ENCODE data around the gene AFM. TPM values are rescaled to one million over a fixed set of nuclear protein-coding genes. Genes with fewer than 3 reads are reported as not detected.

AFM gene, protein sequence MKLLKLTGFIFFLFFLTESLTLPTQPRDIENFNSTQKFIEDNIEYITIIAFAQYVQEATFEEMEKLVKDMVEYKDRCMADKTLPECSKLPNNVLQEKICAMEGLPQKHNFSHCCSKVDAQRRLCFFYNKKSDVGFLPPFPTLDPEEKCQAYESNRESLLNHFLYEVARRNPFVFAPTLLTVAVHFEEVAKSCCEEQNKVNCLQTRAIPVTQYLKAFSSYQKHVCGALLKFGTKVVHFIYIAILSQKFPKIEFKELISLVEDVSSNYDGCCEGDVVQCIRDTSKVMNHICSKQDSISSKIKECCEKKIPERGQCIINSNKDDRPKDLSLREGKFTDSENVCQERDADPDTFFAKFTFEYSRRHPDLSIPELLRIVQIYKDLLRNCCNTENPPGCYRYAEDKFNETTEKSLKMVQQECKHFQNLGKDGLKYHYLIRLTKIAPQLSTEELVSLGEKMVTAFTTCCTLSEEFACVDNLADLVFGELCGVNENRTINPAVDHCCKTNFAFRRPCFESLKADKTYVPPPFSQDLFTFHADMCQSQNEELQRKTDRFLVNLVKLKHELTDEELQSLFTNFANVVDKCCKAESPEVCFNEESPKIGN
- total RNA-seq (2021; ENCODE audit: unreplicated experiment) (not detected), Bru-seq, nascent RNA (not detected), BruChase-seq, experiment 1, labeled RNA remaining after a 6-hour chase (not detected), BruChase-seq, experiment 2, labeled RNA remaining after a 2-hour chase (not detected)
- polyA plus RNA-seq (2012): not detected in 2 replicates
- long read RNA-seq: 0 reads

DNA sequence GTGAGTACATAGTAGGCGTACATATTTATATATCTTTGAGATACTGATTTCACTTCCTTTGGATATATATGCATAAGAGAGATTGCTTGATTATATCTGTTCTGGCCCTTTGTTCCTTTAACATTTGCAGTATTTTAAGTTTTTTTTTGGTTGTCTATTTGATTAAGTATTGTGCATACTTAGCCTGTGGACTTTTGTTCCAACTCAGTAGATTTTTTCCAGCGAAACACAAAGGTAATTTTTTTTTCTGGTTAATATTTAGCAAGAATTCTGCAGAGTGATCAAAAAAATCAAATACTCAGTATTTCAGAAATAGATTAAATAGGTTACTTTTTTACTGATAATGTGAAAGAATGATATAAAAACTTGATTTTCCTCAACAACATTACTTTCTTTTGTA, at the start of gene AFM:
Gene AFM (plus strand): TSS at position 388 of the 400 bp plus-strand sequence. CDS start 31 bp downstream, outside the sequence.
- no peak within 1 kb of the TSS for H3K27ac ChIP-seq (ENCODE audit: low read depth, low read length)

More for the DNA sequence above, at the start of gene AFM:
- TF ChIP-seq TCF7L2 (IDR thresholded peaks at IDR 0.05; ENCODE audit: borderline replicate concordance, extremely low read depth, insufficient read depth, insufficient read length): no peak
- TF ChIP-seq SIN3A (IDR thresholded peaks at IDR 0.05; ENCODE audit: low read depth): no peak
- no peak for TF ChIP-seq POLR2AphosphoS5 (IDR thresholded peaks at IDR 0.05; ENCODE audit: low read depth, low read length)
- TF ChIP-seq FOSL1 (IDR thresholded peaks at IDR 0.05; ENCODE audit: low read depth): no peak
- TF ChIP-seq ZNF274 (IDR thresholded peaks at IDR 0.05; ENCODE audit: low read depth, low read length): no peak
- no peak for TF ChIP-seq EZH2 (IDR thresholded peaks at IDR 0.05)
- no peak for TF ChIP-seq ELF1 (IDR thresholded peaks at IDR 0.05; ENCODE audit: borderline replicate concordance, low read depth)
- no peak for TF ChIP-seq EGR1 (IDR thresholded peaks at IDR 0.05; ENCODE audit: low read depth)
- no peak for TF ChIP-seq RAD21 (IDR thresholded peaks at IDR 0.05; ENCODE audit: low read depth)
- TF ChIP-seq EZH2phosphoT487 (IDR thresholded peaks at IDR 0.05; ENCODE audit: borderline replicate concordance): no peak
- no peak for TF ChIP-seq CEBPB (IDR thresholded peaks at IDR 0.05; ENCODE audit: low read depth)
- TF ChIP-seq, protein P1, sequence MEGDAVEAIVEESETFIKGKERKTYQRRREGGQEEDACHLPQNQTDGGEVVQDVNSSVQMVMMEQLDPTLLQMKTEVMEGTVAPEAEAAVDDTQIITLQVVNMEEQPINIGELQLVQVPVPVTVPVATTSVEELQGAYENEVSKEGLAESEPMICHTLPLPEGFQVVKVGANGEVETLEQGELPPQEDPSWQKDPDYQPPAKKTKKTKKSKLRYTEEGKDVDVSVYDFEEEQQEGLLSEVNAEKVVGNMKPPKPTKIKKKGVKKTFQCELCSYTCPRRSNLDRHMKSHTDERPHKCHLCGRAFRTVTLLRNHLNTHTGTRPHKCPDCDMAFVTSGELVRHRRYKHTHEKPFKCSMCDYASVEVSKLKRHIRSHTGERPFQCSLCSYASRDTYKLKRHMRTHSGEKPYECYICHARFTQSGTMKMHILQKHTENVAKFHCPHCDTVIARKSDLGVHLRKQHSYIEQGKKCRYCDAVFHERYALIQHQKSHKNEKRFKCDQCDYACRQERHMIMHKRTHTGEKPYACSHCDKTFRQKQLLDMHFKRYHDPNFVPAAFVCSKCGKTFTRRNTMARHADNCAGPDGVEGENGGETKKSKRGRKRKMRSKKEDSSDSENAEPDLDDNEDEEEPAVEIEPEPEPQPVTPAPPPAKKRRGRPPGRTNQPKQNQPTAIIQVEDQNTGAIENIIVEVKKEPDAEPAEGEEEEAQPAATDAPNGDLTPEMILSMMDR (IDR thresholded peaks at IDR 0.05 in 2 of 3, conservative IDR thresholded peaks at IDR 0.05 in 1 of 3; ENCODE audit: borderline replicate concordance in 1 of 3, insufficient read depth in 1 of 3, low read depth in 2 of 3, low read length in 2 of 3): no peak
- ATAC-seq (no peak), DNase-seq (ENCODE audit: low read depth, low spot score) (no peak)
- Histone ChIP-seq H3K79me2 (ENCODE audit: insufficient read depth, low read length) (no peaks in the 10 kb centered on the region), H3K4me2 (ENCODE audit: low read length) (no peak within 1 kb of the TSS), H3K4me3 (replicated peaks in 1 of 2; ENCODE audit: low read depth in 1 of 2, low read length in 2 of 2) (no peak within 1 kb of the TSS), H4K20me1 (ENCODE audit: insufficient read depth) (no peaks in the 10 kb centered on the region), H3K9me2 (ENCODE audit: insufficient read depth) (no peaks in the 10 kb centered on the region), H3K27me3 (ENCODE audit: insufficient read depth, low read length) (no peaks in the 10 kb centered on the region), H2AFZ (ENCODE audit: low read depth, low read length, poor library complexity, severe bottlenecking) (no peak within 1 kb of the TSS), H3K4me1 (ENCODE audit: control insufficient read depth in 1 of 2, insufficient read depth in 2 of 2, low read length in 2 of 2) (no peaks in the 10 kb centered on the region), H3K9me3 (ENCODE audit: control insufficient read depth in 1 of 2, insufficient read depth in 1 of 2, low read depth in 1 of 2, low read length in 2 of 2) (no peaks in the 10 kb centered on the region), H3K9ac (ENCODE audit: low read length) (no peak within 1 kb of the TSS), H3K36me3 (ENCODE audit: control insufficient read depth in 1 of 2, insufficient read depth in 2 of 2, low read length in 2 of 2) (no peaks in the 10 kb centered on the region)
- ChIA-PET RAD21 (ENCODE audit: low non-redundant PET in 1 of 2, low total read pairs in 2 of 2, uncharacterized antibody in 2 of 2, unreplicated experiment in 2 of 2) (no interaction called here), POLR2A (no interaction called here), CTCF (no interaction called here)
- intact Hi-C loops (cut with micrococcal nuclease): no loop called here
- no TSS peak for BruUV-seq (replicated peaks)

All from HCT116 (cell line).